Memory B cell (primary cell): ENCODE data around the gene GMPPA.

ENCODE experiments used
- ATAC-seq: fragments of 150-1000 bp; cut with Tn5 transposase; 2 replicates; pipeline ENCODE4 v1.10.0; 2021; ENCODE audit warnings: low read depth, mild to moderate bottlenecking, moderate library complexity
- DNase-seq, 2 donors: peaks; one replicate each; pipeline ENCODE4 v3.0.0; 2022; ENCODE audit warnings: low spot score in 2 of 2
- H3K27ac Mint-ChIP-seq: one replicate; pipeline ENCODE4 v1.8.0; 2022; ENCODE audit warnings: mild to moderate bottlenecking, moderate library complexity, mixed read lengths
- H3K27me3 Mint-ChIP-seq: one replicate; pipeline ENCODE4 v1.8.0; 2022; ENCODE audit warnings: mixed read lengths
- H3K36me3 Mint-ChIP-seq: one replicate; pipeline ENCODE4 v1.8.0; 2022; ENCODE audit warnings: mild to moderate bottlenecking, mixed read lengths
- H3K4me1 Mint-ChIP-seq: one replicate; pipeline ENCODE4 v1.8.0; 2022; ENCODE audit warnings: mixed read lengths
- H3K4me3 Mint-ChIP-seq: one replicate; pipeline ENCODE4 v1.8.0; 2022; ENCODE audit warnings: mild to moderate bottlenecking, moderate library complexity, mixed read lengths
- H3K9me3 Mint-ChIP-seq: one replicate; pipeline ENCODE4 v1.8.0; 2022; ENCODE audit warnings: mixed read lengths

GMPPA gene

DNA sequence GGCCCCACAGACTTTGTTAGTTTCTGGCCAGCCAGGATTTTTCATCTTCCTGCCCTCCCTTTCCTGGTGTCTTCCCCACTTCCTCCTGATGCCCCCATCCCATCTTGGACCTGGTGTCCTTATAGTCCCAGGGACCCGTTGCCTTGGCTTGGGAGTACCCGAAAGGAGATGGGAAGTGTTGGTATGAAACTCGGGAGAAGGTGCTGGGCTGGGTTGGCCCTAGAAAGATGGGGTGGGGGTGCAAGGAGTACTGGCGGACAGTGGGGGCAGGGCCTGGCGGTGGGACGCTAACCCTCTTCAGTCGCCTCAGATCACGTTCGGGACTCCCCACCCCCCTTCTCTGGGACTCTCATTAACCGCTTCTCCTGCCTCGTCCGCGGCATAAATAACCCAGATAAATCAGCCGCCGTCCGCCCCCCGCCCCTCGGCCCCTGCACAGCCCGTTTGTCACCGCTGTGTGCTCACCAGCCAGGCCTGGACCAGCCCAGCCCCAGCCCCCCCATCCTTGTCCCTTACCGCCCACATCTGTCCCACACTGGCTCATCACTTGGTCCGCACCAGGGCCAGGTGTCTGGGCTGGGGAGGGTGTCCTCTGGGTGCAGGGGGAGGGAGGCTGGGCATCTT lies 11.9 kb downstream of the GMPPA start:
- Mint-ChIP-seq H3K27me3 (peaks cover 36% of the 10 kb centered on the region), H3K4me3 (peak overlapping the region; percentile 53), H3K36me3 (peaks cover 11% of the 10 kb centered on the region), H3K4me1 (peaks cover 22% of the 10 kb centered on the region), H3K27ac (no peak overlapping the region), H3K9me3 (no peaks in the 10 kb centered on the region)
- no peak for DNase-seq
- no peak for ATAC-seq

DNA sequence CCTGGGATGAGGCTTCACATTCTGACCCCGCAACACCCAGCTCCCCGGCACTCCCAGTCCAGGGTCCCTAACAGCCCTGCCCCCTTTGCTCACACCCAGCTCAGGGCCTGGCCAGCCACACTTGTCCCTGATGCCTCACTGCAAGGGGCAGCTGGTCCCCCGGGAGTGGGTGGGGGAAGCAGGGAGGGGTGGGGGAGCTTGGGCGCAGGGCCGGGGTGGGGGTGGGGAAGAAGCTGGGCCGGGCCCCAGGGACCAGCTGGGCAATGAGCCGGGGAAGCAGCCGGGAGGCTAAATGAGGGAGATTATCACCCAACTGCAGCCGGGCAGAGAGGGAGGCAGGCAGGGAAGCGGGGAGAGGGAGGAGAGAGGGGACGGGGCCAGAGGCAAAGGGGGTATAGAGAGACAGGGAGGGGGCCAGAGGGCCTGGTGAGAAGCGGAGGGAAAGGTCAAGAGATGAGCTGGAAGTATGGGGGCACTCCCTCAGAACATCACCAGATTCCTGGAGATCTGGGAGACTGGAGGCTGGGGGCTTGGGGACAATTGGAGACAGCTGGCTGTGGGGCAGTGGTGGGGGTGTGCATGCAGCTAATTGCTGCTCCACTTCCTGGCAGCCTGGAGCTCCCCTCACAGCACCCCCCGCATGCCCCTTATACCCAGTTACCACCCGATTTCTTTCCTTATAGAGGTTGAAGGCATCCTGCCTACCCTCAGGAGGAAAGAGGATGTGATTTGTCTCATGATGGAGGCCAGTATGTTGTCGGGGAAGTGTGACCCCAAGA lies 13.0 kb downstream of the GMPPA start:
- ATAC-seq (no peak), DNase-seq (no peak)
- Mint-ChIP-seq H3K4me1 (peaks cover 22% of the 10 kb centered on the region), H3K4me3 (no peak overlapping the region), H3K27me3 (peaks cover 46% of the 10 kb centered on the region), H3K27ac (no peak overlapping the region), H3K36me3 (peaks cover 5% of the 10 kb centered on the region), H3K9me3 (no peaks in the 10 kb centered on the region)

DNA sequence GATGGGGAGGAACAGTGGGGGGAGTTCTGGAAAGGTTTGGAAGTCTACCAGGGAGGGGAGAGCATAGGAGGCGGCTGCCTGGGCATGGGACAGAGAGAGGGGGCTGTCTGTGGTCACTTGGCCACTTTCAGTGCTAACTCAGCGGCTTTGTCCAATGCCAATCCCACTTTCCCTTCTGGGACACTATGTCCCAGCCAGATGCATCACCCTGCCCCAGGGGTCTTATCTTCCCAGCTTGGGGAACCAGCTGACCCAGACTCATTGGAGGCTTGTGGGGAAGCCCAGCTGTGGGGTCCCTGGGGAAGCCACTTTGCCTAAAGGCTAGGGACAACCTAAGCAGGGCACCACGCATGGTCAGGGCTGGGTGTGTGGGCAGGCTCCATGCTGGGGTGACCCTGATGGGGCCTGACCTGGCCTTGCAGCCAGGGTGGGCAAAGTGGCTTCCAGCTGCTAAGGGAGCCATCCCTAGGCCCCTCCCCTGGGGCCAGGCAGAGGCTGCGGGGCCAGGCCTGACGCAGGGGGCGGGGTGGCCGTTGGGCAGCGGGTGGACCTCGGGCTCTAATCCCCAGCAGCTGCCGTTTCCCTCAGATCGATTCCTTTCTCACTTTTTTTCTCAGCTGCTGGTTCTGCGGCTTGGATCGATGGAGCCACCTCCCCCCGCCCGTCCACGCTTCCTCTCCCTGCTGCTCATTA lies 14.0 kb downstream of the GMPPA start:
- DNase-seq: no peak

DNA sequence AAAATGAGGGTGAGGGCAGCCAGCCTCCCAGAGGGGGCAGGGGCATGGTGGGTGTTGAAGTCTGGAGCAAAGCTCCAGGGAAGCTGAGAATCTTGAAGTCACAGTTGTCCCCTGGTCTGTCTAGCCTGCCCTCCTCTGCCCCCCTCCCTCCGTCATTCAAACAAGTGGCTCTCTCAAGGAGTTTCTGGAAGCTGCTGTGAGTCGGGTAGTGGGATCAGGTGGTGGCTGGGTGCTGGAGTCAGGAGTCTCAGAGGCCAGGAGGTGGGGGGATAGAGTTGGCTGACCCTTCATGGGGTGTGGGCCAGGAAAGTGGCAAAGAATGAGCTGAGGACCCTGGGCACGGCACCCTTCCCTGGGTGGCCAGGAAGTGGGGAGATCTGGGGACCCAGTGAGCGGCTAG lies 15.1 kb downstream of the GMPPA start:
- H3K27ac Mint-ChIP-seq: no peak overlapping the region
- peaks cover 60% of the 10 kb centered on the region for H3K27me3 Mint-ChIP-seq
- H3K4me1 Mint-ChIP-seq: peaks cover 22% of the 10 kb centered on the region
- H3K36me3 Mint-ChIP-seq: no peaks in the 10 kb centered on the region
- no peak overlapping the region for H3K4me3 Mint-ChIP-seq
- ATAC-seq (no peak), DNase-seq (no peak)
- H3K9me3 Mint-ChIP-seq: no peaks in the 10 kb centered on the region

More for the DNA sequence above, 14.0 kb downstream of the GMPPA start:
- peaks cover 22% of the 10 kb centered on the region for H3K4me1 Mint-ChIP-seq
- H3K9me3 Mint-ChIP-seq: no peaks in the 10 kb centered on the region
- H3K27ac Mint-ChIP-seq: no peak overlapping the region
- no peak overlapping the region for H3K4me3 Mint-ChIP-seq
- ATAC-seq: no peak
- peaks cover 53% of the 10 kb centered on the region for H3K27me3 Mint-ChIP-seq
- no peaks in the 10 kb centered on the region for H3K36me3 Mint-ChIP-seq

DNA sequence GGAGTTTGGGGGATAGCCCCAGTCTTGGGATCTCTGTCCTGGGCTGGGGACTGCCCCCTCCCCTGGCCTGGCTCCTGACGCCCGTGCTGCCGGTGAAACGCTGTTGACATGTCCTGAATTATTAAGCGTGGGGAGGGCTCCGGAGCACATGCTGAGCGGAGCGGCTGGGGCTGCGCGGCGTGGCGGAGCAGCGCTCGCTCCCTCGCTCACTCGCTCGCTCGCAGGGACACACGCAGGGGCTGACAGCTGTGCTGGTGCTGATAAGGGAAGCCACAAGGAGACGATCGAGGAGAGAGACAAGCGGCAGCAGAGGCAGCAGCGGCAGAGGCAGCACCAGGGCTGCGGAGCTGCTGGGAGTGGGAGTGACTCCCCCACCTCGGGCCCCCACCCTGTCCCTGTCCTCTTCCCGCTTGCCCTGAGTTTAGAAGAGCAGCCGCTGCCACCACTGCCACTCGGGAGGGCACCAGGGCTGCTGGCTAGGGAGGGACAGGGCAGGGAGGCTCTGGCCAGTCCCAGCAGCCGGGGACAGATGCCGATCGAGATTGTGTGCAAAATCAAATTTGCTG lies 15.6 kb downstream of the GMPPA start, which contains the start of gene ASIC4:
Gene ASIC4 (plus strand): TSS at position 287 of the 566 bp plus-strand sequence. CDS start 243 bp downstream, at position 530.
- DNase-seq (no peak), ATAC-seq (peak; percentile 23)
- H3K36me3 Mint-ChIP-seq: no peaks in the 10 kb centered on the region
- H3K27me3 Mint-ChIP-seq: peaks cover 61% of the 10 kb centered on the region
- peaks cover 22% of the 10 kb centered on the region for H3K4me1 Mint-ChIP-seq
- no peaks in the 10 kb centered on the region for H3K9me3 Mint-ChIP-seq
- no peak within 1 kb of the TSS for H3K27ac Mint-ChIP-seq
- H3K4me3 Mint-ChIP-seq: no peak within 1 kb of the TSS

DNA sequence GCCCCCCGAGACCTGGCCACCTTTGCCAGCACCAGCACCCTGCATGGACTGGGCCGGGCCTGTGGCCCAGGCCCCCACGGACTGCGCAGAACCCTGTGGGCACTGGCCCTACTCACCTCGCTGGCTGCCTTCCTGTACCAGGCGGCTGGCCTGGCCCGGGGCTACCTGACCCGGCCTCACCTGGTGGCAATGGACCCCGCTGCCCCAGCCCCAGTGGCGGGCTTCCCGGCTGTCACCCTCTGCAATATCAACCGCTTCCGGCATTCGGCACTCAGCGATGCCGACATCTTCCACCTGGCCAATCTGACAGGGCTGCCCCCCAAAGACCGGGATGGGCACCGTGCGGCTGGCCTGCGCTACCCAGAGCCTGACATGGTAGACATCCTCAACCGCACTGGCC lies 16.1 kb downstream of the GMPPA start:
- no peak overlapping the region for H3K4me3 Mint-ChIP-seq
- no peaks in the 10 kb centered on the region for H3K36me3 Mint-ChIP-seq
- DNase-seq: no peak
- ATAC-seq: no peak
- H3K9me3 Mint-ChIP-seq: no peaks in the 10 kb centered on the region
- H3K27ac Mint-ChIP-seq: no peak overlapping the region
- H3K27me3 Mint-ChIP-seq: peaks cover 59% of the 10 kb centered on the region
- H3K4me1 Mint-ChIP-seq: peaks cover 16% of the 10 kb centered on the region

DNA sequence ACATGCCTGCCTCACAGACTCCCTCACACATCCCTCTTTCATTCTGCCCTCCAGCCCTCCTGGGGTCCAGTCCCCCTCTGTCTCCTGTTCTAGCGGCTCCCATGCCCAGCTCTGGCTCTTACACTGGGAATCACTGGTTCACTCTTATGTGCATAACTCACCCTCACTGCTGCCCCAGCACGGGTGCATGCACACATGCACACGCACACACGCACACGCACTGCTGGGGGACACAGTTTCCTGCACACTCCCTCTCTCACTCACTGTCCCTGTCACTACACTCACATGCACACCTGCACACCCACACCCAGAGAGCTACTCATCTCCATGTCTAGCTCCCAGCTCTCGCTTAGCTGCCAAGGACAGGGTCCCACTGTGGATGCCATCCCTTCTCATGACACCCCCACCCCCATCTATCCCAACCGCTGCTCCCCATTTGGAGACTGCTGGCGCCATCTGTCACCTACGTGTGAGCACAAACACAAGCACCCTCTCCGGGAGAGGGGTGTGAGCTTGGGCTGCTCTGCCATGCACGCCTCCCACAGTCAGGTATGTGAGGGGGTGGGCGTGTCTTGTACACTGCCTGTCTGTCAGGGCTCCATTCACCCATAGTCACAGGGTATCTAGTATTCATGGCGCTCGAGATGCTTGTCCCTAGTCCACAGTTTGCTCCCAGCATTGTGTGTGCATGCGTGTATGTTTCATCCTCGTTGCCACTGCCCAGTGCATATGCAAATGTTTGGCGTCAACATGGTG lies 17.4 kb downstream of the GMPPA start:
- ATAC-seq (no peak), DNase-seq (no peak)
- Mint-ChIP-seq H3K27ac (no peak overlapping the region), H3K4me1 (peaks cover 8% of the 10 kb centered on the region), H3K36me3 (no peaks in the 10 kb centered on the region), H3K9me3 (no peaks in the 10 kb centered on the region), H3K27me3 (peaks cover 55% of the 10 kb centered on the region), H3K4me3 (no peak overlapping the region)

DNA sequence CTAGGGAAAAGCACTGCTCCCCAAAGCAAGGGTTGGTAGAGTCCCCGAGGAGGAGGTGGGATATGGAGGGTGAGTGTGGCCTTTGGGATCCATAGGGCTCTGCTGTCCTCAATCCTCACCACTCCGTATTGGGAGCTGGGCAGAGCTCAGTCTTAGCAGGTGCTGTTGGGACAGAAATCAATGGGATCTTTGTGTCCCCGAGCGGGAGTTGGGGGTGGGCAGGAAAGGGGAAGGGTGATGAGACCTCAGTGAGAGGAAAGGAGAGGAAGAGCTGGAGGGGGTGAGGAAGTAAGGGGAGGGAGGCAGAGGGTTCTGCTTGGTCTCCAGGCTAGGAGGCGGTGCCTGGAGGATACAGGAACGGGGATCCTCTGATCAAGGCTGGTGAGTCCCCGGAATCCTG lies 18.2 kb downstream of the GMPPA start:
- no peak for DNase-seq
- Mint-ChIP-seq H3K27me3 (peaks cover 58% of the 10 kb centered on the region), H3K27ac (no peak overlapping the region), H3K36me3 (no peaks in the 10 kb centered on the region), H3K4me1 (peaks cover 12% of the 10 kb centered on the region), H3K4me3 (no peak overlapping the region), H3K9me3 (no peaks in the 10 kb centered on the region)
- ATAC-seq: no peak

DNA sequence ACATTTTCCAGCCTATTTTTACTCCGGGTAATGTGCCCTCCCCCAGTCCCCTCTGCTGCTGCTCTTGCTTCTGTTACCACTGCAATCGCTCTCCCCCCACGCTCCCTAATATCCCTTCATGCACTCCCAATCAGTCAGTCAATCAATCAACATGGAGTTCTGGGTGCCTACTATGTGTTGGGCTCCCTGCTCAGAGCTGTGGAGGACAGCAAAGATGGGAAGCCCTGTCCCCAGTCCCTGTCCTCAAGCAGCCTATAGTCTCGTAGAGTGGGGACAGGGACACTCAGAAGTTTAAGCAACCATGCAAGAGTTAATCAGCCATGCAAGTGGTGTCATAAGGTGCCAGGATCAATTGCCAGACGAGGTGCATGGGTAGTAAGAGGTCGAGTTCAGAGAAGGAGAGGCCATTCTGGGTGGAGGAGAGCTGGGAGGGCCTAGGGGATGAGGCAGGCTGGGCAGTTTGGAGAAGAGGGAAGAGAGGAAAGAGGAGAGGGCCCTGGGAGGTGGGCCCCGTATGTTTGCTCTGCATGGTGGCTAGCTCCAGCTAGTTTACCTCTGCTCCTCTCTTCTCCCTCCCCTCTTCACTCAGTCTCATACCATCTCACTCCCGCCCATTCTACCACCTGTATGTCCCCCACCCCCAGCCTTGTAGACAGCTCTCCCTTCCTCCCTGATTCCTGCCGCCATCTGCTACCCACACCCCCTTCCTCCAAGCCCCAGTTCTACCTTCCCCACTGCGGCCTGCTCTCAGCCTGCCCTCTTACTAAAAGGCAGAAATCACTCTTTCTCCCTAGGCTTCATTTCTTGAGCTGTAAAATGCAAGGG lies 19.5 kb downstream of the GMPPA start:
- no peak for DNase-seq
- H3K36me3 Mint-ChIP-seq: no peaks in the 10 kb centered on the region
- H3K27ac Mint-ChIP-seq: no peak overlapping the region
- H3K27me3 Mint-ChIP-seq: peaks cover 55% of the 10 kb centered on the region
- no peak overlapping the region for H3K4me3 Mint-ChIP-seq
- peaks cover 15% of the 10 kb centered on the region for H3K4me1 Mint-ChIP-seq
- H3K9me3 Mint-ChIP-seq: no peaks in the 10 kb centered on the region
- no peak for ATAC-seq

DNA sequence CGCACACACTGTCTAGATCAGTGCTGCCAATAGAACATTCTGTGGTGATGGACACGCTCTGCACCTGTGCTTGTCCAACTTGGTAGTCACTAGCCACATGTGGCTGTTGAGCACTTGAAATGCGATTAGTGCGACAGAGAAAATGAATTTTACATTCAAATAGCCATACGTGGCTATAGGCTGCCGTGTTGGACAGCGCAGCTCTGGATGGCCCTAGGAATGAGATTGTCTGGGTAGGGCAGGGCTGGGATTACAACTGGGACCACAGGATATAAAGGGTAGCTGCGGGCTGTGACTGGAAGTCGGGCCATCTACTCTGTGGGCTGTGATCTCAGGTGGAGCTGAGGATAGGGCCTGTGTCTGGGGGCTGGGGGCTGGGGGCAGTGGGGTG lies 20.8 kb downstream of the GMPPA start:
- Mint-ChIP-seq H3K4me1 (peaks cover 11% of the 10 kb centered on the region), H3K27me3 (peaks cover 52% of the 10 kb centered on the region), H3K9me3 (no peaks in the 10 kb centered on the region), H3K36me3 (no peaks in the 10 kb centered on the region), H3K27ac (no peak overlapping the region), H3K4me3 (no peak overlapping the region)
- no peak for ATAC-seq
- no peak for DNase-seq

DNA sequence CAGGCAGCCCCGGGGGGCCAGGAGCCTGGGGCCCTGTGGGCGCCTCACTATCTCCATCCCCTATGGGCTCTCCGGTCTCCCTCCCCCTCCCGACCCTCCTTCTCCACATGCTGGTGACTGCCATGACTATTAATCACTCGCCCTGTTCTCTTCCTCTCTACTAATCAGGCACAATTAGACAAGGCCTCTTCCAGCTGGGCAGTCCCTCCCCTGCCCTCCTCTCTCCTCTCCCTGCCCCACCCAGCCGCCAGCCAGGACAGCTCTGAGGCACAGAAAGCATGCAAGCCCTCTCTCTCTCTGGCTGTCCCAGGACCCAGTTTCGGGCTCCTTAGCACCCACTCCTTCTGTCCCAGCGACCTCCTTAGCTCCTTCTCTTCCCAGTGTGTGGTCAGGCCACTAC lies 21.4 kb downstream of the GMPPA start:
- Mint-ChIP-seq H3K36me3 (no peaks in the 10 kb centered on the region), H3K4me1 (peaks cover 11% of the 10 kb centered on the region), H3K27me3 (peaks cover 53% of the 10 kb centered on the region), H3K4me3 (no peak overlapping the region), H3K27ac (no peak overlapping the region), H3K9me3 (no peaks in the 10 kb centered on the region)
- ATAC-seq: no peak
- no peak for DNase-seq

DNA sequence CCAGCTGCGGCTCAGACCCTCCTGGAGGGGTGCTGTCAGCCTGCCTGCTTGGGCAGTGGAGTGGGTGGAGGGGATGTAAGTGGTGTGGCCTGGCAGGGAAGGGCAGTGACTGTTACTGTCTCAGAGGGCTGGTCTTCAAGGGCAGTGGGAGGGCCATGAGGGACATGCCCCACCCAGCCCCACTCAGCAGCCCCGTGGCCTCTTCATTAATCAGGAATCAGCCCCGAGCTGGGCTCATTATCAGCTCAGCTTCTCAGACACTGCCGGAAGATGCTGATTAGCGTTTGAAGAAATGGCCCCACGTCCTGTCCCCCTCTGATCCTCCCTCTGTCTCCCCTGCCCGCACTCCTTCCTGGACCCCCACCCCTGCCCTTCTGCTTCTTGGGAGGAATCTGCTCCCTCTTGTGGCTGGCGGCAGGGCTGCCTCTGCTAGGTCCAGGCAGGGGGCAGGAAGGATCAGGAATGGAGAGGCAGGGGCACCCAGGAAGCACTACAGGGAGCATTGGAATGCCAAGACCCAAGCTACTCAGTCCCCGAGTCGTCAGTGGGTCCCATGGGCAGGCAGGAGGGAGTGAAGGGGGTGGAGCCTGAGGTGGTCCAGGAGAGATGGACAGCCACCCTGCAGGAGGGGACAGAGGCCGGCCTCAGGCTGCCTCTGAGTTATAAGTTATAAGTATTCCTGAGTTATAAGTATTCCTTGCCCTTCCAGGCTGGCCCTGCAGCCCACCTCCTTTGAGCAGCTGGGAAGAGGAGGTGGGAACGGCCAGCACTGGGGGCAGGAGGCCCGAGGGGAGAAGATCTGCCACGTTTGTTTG lies 22.6 kb downstream of the GMPPA start:
- DNase-seq: no peak
- no peaks in the 10 kb centered on the region for H3K9me3 Mint-ChIP-seq
- H3K27ac Mint-ChIP-seq: no peak overlapping the region
- ATAC-seq: no peak
- peak overlapping the region; percentile 33 for H3K4me3 Mint-ChIP-seq
- peaks cover 51% of the 10 kb centered on the region for H3K27me3 Mint-ChIP-seq
- H3K4me1 Mint-ChIP-seq: peaks cover 11% of the 10 kb centered on the region
- H3K36me3 Mint-ChIP-seq: no peaks in the 10 kb centered on the region
